Measurements from ENCODE around the gene PLA2G4F. TPM values are rescaled to one million over a fixed set of nuclear protein-coding genes. Genes with fewer than 3 reads are reported as not detected.

PLA2G4F gene
- total RNA-seq, 1 experiment from 2014 or later, result not detected

DNA sequence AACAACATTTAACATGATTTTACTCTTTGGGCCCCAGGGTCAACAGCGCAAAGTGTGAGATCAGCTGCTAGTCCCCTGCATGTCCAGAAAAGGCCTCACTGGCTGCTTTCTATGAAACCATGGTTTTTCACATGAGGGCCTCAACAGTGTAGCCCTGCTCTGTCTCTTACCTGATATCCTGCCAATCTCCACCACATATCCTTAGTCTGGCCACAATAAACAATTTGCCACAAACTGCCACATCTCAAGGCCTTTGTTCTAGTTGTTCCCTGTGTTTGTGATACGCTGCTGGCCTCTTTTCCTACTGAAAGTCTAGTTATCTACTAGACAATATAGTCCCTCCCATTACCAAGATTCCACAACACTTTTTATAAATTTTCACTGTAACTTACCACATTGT lies 33.9 kb upstream of the PLA2G4F start:
- H3K9ac ChIP-seq (ENCODE audit: extremely low read depth, insufficient read length, low read length), result no peak overlapping the region
- no peak overlapping the region for H2BK15ac ChIP-seq (ENCODE audit: low read depth, low read length)
- H3K27me3 ChIP-seq (ENCODE audit: insufficient read depth, low read length), result no peaks in the 10 kb centered on the region
- no peaks in the 10 kb centered on the region for H3K79me2 ChIP-seq (ENCODE audit: insufficient read depth, low read length)
- H3K4me1 Mint-ChIP-seq, result no peaks in the 10 kb centered on the region
- WGBS (ENCODE audit: extremely low coverage, insufficient read length, low lambda C conversion rate), result no CpG with 5 or more reads among the region's 2 CpGs
- no peak overlapping the region for H3K14ac ChIP-seq (ENCODE audit: insufficient read depth, low read length)
- H3K27me3 Mint-ChIP-seq (ENCODE audit: low read depth), result no peaks in the 10 kb centered on the region
- no peaks in the 10 kb centered on the region for H3K4me1 ChIP-seq (ENCODE audit: insufficient read depth, low read length)
- no peaks in the 10 kb centered on the region for H3K23me2 ChIP-seq (ENCODE audit: insufficient read length, low read depth, low read length, poor library complexity, severe bottlenecking)
- no peak overlapping the region for H4K8ac ChIP-seq (replicated peaks; ENCODE audit: insufficient read length, low read depth, low read length)
- no peaks in the 10 kb centered on the region for H4K20me1 ChIP-seq (ENCODE audit: control insufficient read depth, insufficient read depth, insufficient read length)
- H3K4me3 Mint-ChIP-seq, result no peak overlapping the region
- no peak overlapping the region for H3K27ac Mint-ChIP-seq
- H3K4ac ChIP-seq (ENCODE audit: low read depth, low read length), result no peak overlapping the region
- no peak overlapping the region for H2BK120ac ChIP-seq (ENCODE audit: low read depth, low read length, poor library complexity, severe bottlenecking)
- H2AFZ ChIP-seq (ENCODE audit: low read length), result no peak overlapping the region
- H3K18ac ChIP-seq (ENCODE audit: insufficient read length, low read depth, low read length), result no peak overlapping the region
- no peaks in the 10 kb centered on the region for H3K9me3 Mint-ChIP-seq
- H3K56ac ChIP-seq (ENCODE audit: insufficient read length, low read depth, low read length), result no peak overlapping the region
- H2BK5ac ChIP-seq (ENCODE audit: insufficient read length, low read length), result no peak overlapping the region
- no peak overlapping the region for H3K27ac ChIP-seq (ENCODE audit: insufficient read length, low read depth, low read length)
- no peak overlapping the region for H2AK5ac ChIP-seq (ENCODE audit: insufficient read length, low read length)
- TF ChIP-seq, protein P1, sequence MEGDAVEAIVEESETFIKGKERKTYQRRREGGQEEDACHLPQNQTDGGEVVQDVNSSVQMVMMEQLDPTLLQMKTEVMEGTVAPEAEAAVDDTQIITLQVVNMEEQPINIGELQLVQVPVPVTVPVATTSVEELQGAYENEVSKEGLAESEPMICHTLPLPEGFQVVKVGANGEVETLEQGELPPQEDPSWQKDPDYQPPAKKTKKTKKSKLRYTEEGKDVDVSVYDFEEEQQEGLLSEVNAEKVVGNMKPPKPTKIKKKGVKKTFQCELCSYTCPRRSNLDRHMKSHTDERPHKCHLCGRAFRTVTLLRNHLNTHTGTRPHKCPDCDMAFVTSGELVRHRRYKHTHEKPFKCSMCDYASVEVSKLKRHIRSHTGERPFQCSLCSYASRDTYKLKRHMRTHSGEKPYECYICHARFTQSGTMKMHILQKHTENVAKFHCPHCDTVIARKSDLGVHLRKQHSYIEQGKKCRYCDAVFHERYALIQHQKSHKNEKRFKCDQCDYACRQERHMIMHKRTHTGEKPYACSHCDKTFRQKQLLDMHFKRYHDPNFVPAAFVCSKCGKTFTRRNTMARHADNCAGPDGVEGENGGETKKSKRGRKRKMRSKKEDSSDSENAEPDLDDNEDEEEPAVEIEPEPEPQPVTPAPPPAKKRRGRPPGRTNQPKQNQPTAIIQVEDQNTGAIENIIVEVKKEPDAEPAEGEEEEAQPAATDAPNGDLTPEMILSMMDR (conservative IDR thresholded peaks at IDR 0.05), result no peak
- H2BK12ac ChIP-seq (ENCODE audit: insufficient read length, low read depth, low read length), result no peak overlapping the region
- peaks cover 13 to 53% (median 46%) of the 10 kb centered on the region in 3 experiments; a peak in 6 of 7 replicates for H3K36me3 Mint-ChIP-seq (ENCODE audit: insufficient read depth in 1 of 3, low read depth in 3 of 3)
- no peak overlapping the region for H2BK20ac ChIP-seq (ENCODE audit: low read depth, low read length, poor library complexity, severe bottlenecking)
- no peak overlapping the region for H3K23ac ChIP-seq (ENCODE audit: insufficient read length, low read depth, low read length)
- H3T11ph ChIP-seq (ENCODE audit: low read length), result no peak overlapping the region
- H3K79me1 ChIP-seq (ENCODE audit: insufficient read depth, low read depth, low read length, poor library complexity, severe bottlenecking), result no peaks in the 10 kb centered on the region
- no peak for DNase-seq
- no peak overlapping the region for H3K4me2 ChIP-seq (ENCODE audit: insufficient read depth, insufficient read length, low read length)
- H4K5ac ChIP-seq (ENCODE audit: insufficient read length, low read depth, low read length), result no peak overlapping the region
- H4K91ac ChIP-seq (ENCODE audit: insufficient read length, low read depth, low read length), result no peak overlapping the region
- no peaks in the 10 kb centered on the region for H3K9me3 ChIP-seq (ENCODE audit: control insufficient read depth, low read depth, low read length)
